ENCODE measurements around the gene LNX1.

- TF ChIP-seq CREB1 (IDR thresholded peaks at IDR 0.05) (no peak), TCF12 (IDR thresholded peaks at IDR 0.05; ENCODE audit: low read depth, low read length) (no peak)
Measured at GRCh38 chr4:53499791-53500190, 91.5 kb downstream of the LNX1 start.

Data from H1 (cell line).